Suprapubic skin (tissue), 3 donors: ENCODE results near the gene SMAD2.

ENCODE experiments used
- CTCF ChIP-seq, 2 donors: fragments of 200-600 bp in 1 of 2; fragments of 450-650 bp in 1 of 2; sonication (generic) in 1 of 2; IDR thresholded peaks; one replicate each; pipeline ENCODE4 v1.5.1; 2016 to 2019; ENCODE audit warnings: antibody characterized with exemption in 2 of 2, mild to moderate bottlenecking in 1 of 2, moderate library complexity in 1 of 2
- POLR2A ChIP-seq, 2 donors: fragments of 450-650 bp; IDR thresholded peaks; one replicate each; pipeline ENCODE4 v1.6.1; 2017; ENCODE audit warnings: antibody characterized with exemption in 2 of 2, mild to moderate bottlenecking in 2 of 2, moderate library complexity in 2 of 2

DNA sequence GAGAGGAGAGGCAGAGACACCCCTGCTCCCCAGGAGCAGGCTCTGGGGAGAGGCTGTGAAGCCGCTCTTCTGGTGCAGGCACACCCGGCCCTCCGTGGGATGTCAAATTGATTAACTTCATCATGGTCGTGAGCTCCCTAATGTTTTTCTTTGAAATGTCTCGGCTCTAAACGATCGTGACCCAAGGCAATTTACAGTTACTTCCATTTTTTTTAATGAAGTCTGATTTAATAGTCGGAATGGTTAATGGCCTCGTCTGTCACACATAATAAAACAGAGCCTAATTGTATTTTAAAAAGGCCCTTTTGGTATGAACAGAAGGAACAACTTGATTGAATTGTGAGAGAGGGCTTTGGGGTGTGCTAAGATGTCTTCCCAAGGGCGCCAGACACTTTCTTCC, 130.2 kb downstream of the SMAD2 start:
- TF ChIP-seq POLR2A (IDR thresholded peaks at IDR 0.05) (no peak), CTCF (IDR thresholded peaks at IDR 0.05) (no peak)
